Activated naive CD4-positive, alpha-beta T cell treated with anti-CD3 and anti-CD28 coated beads, Interleukin-2, amount 50 U/mL, for 16 hours (primary cell): ENCODE data around the gene ABHD3.
A peak's percentile ranks its signal among the peaks of the same experiment; 100 is the strongest.
"Not testable (repeated sequence)": the region's sequence is repeated elsewhere in the genome, so short reads cannot be mapped to it uniquely, and the experiment has no call there.

Experiments
- DNase-seq: peaks from one replicate; pipeline ENCODE4 v3.0.0-alpha.2; 2020

The ABHD3 gene

DNA sequence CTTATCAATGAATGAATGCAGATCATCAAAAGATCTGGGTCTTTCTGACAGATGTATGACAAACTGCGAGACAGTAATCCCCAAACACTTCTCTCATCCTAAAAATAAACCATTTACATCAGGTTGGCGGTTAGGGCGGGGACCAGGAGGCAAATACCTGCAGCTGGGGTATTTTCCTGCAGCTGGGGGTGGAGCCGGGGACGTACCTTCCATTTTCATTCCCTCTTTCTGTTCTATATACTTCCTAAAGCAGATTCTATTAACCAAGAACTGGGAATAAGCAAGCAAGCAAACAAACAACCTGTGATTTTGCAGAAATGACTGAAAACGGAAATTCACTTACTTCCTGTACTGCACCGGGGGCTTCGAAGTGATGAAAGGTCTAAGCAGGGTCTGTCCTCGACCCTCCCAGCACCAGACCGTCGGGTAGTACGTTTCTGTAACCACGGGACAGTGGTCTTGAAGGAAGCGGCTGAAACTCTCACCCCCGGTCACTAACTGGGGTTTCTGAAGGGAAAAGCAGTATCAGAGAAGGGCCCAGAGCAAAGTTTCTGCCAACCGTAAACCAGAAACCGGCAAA lies 1.2 kb downstream of the ABHD3 start:
- DNase-seq = peak; percentile 16

- no peak for DNase-seq
These were observed 2.0 kb downstream of the ABHD3 start for GRCh38 chr18:21702602-21703001.

GRCh38 chr18:21701621-21702020 lies 3.0 kb downstream of the ABHD3 start:
- no peak for DNase-seq

GRCh38 chr18:21700528-21701075 lies 4.0 kb downstream of the ABHD3 start:
- no peak for DNase-seq

- DNase-seq = no peak
These were observed 11.3 kb downstream of the ABHD3 start for GRCh38 chr18:21693322-21693721.

GRCh38 chr18:21689736-21690135 lies 14.8 kb downstream of the ABHD3 start:
- DNase-seq = no peak

DNA sequence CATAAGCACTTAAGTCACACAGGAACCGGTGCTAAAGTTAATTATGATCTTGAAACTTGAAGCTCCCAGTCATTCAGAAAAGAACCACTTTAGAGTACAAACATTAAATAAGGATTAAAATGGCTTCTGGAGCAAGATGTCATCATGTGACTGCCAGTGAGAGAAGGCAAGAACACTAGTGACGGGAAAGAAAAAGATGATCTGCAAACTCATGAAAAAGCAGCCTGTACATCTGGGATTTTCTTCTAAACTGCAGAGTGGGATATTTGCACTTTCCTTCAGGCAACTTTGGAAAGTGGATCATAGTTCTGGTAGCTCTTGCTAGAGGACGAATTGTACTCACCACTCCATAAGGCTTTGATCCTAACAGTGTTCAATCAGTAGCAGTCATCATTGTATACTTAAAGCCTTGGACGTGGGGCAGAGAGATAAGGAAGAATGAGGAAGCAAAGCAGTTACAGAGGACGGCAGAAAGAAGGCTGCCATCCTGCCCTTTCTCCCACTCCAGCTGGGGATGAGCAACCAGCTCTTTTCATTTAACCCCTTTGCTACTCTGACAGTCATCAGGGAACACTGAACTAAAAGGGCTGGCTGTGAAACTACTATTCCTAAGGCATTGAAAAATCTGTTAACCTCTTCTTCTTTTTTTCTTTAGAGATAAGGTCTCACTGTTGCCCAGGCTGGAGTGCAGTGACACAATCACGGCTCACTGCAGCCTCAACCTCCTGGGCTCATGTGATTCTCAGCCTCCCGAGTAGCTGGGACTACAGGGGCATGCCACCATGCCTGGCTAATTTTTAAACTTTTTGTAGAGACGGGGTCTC lies 18.1 kb downstream of the ABHD3 start:
- no peak for DNase-seq

DNA sequence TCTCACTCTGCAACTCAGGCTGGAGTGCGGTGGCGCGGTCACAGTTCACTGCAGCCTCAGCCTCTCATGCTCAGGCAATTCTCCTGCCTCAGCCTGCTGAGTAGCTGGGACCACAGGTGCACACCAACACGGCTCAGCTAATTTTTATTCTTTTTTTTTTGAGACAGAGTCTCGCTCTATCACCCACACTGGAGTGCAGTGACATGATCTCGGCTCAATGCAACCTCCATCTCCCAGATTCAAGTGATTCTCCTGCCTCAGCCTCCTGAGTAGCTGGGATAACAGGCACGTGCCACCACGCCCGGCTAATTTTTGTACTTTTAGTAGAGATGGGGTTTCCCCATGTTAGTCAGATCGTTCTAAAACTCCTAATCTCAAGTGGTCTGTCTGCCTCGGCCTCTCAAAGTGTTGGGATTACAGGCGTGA lies 19.0 kb downstream of the ABHD3 start:
- not testable (repeated sequence) for DNase-seq

DNA sequence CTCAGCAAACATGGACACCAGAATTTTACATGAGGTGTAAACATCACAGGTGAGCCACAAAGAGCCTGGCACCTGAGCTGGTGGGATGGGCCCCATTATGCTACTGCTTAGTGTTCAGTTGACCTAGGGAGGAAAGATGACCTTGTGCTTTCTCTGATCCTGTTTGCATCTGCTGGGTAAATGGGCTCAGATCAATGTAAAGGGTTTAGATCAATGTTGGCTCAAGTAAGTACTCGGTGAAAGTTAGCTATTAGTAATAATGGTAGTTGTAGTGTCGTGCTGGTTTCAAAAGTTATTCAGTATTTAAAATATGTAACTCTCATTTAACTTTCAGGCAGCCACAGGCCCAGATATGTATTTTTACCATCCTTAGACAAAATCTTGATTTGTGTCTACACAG lies 19.8 kb downstream of the ABHD3 start:
- no peak for DNase-seq

GRCh38 chr18:21682371-21683051 lies 22.1 kb downstream of the ABHD3 start:
- DNase-seq = no peak

DNA sequence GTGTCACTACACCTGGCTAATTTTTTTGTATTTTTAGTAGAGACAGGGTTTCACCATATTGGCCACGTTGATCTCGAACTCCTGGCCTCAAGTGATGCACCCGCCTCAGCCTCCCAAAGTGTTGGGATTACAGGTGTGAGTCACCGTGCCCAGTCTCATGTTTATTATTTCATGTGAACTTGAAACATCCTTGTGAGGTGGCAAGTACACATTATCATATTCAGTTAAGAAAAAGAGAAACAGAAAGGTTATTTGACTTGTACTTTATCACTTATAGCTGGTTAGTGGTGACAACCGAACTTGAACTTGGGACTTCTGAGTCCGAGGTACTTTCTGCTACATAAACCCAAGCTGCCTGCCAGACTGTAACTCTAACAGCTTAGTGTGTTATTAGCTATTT lies 24.4 kb downstream of the ABHD3 start:
- DNase-seq = no peak

GRCh38 chr18:21678859-21679258 lies 25.7 kb downstream of the ABHD3 start:
- DNase-seq = no peak

DNA sequence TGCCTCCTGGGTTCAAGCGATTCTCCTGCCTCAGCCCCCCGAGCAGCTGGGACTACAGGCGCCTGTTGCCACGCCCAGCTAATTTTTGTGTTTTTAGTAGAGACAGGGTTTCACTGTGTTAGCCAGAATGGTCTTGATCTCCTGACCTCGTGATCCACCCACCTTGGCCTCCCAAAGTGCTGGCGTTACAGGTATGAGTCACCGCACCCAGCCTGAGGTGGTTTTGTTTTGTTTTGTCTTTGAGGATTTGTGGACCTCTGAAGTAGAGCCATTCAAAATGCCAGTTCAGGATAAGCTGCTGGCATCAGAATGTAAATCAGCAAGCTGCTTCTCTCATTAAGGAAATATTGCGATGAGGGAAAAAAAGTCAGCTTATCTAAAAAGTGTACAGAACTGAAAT lies 29.2 kb downstream of the ABHD3 start:
- DNase-seq = not testable (repeated sequence)

GRCh38 chr18:21672521-21673267 lies 31.9 kb downstream of the ABHD3 start:
- DNase-seq = no peak

DNA sequence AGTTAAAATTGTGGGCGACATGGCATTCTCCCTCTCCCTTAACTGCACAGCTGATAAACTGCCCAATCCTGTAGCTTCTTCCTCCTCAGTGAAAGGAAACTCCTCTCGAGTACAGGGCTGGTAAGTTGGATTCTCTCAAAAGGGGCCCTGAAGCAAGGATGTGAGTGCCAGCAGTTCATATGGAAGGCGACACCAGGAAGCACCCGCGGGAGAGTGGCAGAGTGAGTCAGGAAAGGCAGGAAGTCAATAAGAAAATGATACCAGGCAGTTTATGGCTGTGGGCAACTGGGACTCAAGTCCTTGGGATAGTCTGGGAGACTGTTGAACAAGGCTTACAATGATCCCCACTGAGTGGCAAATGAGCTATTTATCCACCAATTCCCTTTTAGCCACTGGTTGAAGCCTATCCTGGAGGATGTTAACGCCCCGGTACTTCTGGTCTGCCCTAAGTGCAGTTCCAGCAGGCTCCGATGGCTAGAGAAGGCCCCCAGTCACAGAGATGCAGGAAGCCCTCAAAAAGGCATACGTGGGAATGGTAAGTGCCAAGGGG lies 34.8 kb downstream of the ABHD3 start:
- DNase-seq = no peak

DNA sequence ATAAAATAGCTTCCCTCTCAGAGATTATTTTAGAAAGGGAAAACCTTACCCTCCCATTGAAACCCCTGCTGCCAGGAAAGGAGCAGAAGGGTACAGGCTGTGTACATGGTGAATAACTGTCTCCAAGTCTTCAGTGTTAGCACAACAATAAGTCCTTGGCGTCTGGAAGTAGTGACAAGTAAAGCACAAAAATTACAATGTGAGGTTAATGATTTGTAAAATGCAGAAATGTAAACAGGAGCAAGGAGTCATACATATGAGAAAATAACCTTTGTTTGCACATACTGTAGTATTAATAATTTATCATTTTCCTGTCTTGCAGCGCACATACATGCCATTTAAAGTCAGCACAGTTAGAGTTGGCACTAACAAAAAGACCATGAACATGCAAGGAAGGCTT lies 40.5 kb downstream of the ABHD3 start:
- no peak for DNase-seq

- DNase-seq = no peak
These were observed 41.0 kb downstream of the ABHD3 start for GRCh38 chr18:21663578-21663977.

GRCh38 chr18:21662581-21662980 lies 42.0 kb downstream of the ABHD3 start:
- DNase-seq = no peak

DNA sequence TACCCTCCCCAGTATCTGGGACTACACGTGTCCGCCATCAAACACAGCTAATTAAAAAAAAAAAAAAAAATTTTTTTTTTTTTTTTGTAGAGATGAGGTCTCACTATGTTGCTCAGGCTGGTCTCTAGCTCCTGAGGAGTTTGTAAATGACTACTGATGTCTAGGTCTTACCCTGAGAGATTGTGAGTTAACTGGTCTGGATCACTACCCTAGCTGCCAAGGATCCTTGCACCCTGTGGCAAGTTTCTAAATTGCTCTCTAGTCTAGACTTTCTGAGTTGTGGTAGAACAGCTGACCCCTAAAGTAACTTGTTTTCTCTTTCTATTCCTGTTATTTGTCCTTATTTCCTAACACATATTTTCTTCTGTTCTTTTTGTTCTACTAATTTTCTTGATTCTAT lies 44.5 kb downstream of the ABHD3 start:
- DNase-seq = no peak

GRCh38 chr18:21656402-21656801 lies 48.2 kb downstream of the ABHD3 start:
- no peak for DNase-seq

DNA sequence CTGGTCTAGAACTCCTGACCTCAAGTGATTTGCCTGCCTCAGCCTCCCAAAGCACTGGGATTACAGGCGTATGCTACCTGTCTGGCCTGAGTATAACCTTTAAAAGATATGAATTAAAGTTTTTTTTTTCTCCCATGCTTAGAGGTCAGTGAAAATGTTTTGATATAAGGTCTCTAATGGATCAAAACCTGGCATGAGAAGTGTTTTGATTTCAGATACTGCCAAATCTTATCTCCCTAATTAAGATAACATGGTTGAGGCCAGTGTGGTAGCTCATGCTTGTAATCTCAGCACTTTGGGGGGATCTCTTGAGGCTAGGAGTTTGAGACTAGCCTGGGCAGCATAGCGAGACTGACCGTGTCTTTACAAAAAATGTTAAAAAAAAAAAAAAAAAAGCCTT lies 51.2 kb downstream of the ABHD3 start:
- no peak for DNase-seq

DNA sequence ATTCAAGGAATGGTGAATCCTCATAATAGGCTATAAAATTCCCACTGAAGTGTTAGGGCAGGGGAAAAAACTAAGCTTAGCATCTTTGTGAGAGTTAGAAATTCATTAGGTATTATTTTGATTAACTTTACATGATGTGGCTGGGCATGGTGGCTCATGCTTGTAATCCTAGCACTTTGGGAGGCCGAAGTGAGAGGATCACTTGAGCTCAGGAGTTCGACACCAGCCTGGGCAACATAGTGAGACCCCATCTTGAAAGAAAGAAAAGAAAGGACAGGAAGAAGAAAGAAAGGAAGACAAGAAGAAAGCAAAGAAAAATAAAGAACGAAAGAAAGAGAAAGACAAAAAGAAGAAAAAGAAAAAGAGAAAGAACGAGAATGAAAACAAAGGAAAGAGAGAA lies 52.5 kb downstream of the ABHD3 start:
- DNase-seq = no peak

DNA sequence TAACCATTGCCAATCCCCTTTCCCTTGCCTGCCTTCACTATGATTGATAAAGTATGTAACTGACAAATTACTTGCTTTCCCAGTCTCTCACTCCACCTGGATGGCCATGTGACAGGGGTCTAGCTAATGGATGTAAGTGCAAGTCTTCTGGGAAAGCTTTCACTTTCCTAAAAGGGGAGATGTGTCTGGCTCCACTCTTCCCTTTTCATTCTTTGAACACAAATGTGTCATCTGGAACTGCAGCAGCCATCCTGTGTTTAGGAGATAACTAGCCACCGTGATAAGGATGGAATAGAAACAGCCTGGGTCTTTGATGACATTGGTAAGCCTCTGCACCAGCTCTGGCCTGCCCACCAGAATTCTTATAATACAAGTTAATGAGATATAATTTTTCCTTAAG lies 54.3 kb downstream of the ABHD3 start:
- no peak for DNase-seq
